GM23338 (cell line): Measurements from ENCODE around the gene ADSS1.

Experiments
- CREB1 ChIP-seq: fragments of 250-450 bp; sonication (Bioruptor Pico); IDR thresholded peaks from 2 replicates; pipeline ENCODE4 v1.5.0; 2020; ENCODE audit warnings: low read depth, mild to moderate bottlenecking, moderate library complexity
- CTCF ChIP-seq, 2 experiments: fragments of 200-600 bp in 1 of 2; sonication (generic) in 1 of 2; conservative IDR thresholded peaks; 2 replicates each; pipeline versions ENCODE4 v1.5.1 to v1.6.1; 2016 to 2017; ENCODE audit warnings: antibody characterized with exemption in 2 of 2, low read depth in 2 of 2, mild to moderate bottlenecking in 2 of 2, moderate library complexity in 1 of 2
- ETS1 ChIP-seq: IDR thresholded peaks from 2 replicates; pipeline ENCODE4 v1.6.1; 2016; ENCODE audit warnings: antibody characterized with exemption
- EZH2 ChIP-seq: fragments of 200-600 bp; sonication (generic); IDR thresholded peaks from one replicate; pipeline ENCODE4 v1.8.0; 2017; ENCODE audit warnings: antibody characterized with exemption, mild to moderate bottlenecking, low read depth; ENCODE audit not compliant: unreplicated experiment
- EZH2phosphoT487 ChIP-seq: fragments of 200-600 bp; sonication (generic); IDR thresholded peaks from one replicate; pipeline ENCODE4 v1.8.1; 2018; ENCODE audit warnings: antibody characterized with exemption; ENCODE audit not compliant: unreplicated experiment
- POLR2AphosphoS5 ChIP-seq: IDR thresholded peaks from 2 replicates; pipeline ENCODE4 v1.6.1; 2016; ENCODE audit warnings: antibody characterized with exemption, low read depth
- REST ChIP-seq: IDR thresholded peaks from one replicate; pipeline ENCODE4 v1.6.1; 2018; ENCODE audit warnings: antibody characterized with exemption; ENCODE audit not compliant: unreplicated experiment
- STAT1 ChIP-seq: IDR thresholded peaks from one replicate; pipeline ENCODE4 v1.6.1; 2016; ENCODE audit warnings: antibody characterized with exemption; ENCODE audit not compliant: unreplicated experiment
- ZNF331 ChIP-seq: fragments of 250-450 bp; sonication (Bioruptor Pico); IDR thresholded peaks from 2 replicates; pipeline ENCODE4 v1.5.0; 2020; ENCODE audit warnings: low read depth, mild to moderate bottlenecking, moderate library complexity
- ZNF462 ChIP-seq: fragments of 250-450 bp; sonication (Bioruptor Pico); IDR thresholded peaks from 2 replicates; pipeline ENCODE4 v1.5.0; 2020; ENCODE audit warnings: mild to moderate bottlenecking, moderate library complexity

GRCh38 chr14:104709387-104710039 lies 14.5 kb upstream of the ADSS1 start:
- TF ChIP-seq CTCF (conservative IDR thresholded peaks at IDR 0.05; ENCODE audit: low read depth in 2 of 2) (no peak), EZH2 (no peak), REST (no peak), POLR2AphosphoS5 (no peak), CREB1 (CRISPR knock-in tag) (no peak), EZH2phosphoT487 (no peak), ZNF331 (no peak), STAT1 (no peak), ZNF462 (CRISPR knock-in tag) (no peak), ETS1 (no peak)
